Keratinocyte (primary cell): ENCODE results near the gene VOPP1. TPM values are rescaled to one million over a fixed set of nuclear protein-coding genes. Genes with fewer than 3 reads are reported as not detected.

Source experiments
- DNase-seq: peaks from one replicate; pipeline ENCODE4 v3.0.0-alpha.2; 2011; ENCODE audit warnings: low read depth, missing footprints, low spot score
- FAIRE-seq: peaks from 2 replicates; lab custom pipeline; 2011; peaks lifted over from hg19 to GRCh38; lab: Jason Lieb, UNC
- H2AFZ ChIP-seq: 2 replicates; pipeline ENCODE4 v1.6.0; 2012; ENCODE audit warnings: low read length, control low read depth, inconsistent platforms; ENCODE audit not compliant: control insufficient read depth
- H3K27ac ChIP-seq: 2 replicates; pipeline ENCODE4 v1.5.1; 2011; ENCODE audit warnings: low read length; ENCODE audit not compliant: control insufficient read depth, insufficient read depth
- H3K27me3 ChIP-seq: 3 replicates; pipeline ENCODE4 v1.6.0; 2011; ENCODE audit warnings: low read length; ENCODE audit not compliant: control insufficient read depth, insufficient read depth; ENCODE audit errors: extremely low read depth
- H3K36me3 ChIP-seq, 2 experiments: 2 replicates in 1 of 2; 3 replicates in 1 of 2; pipeline ENCODE4 v1.5.1; 2011; ENCODE audit warnings: low read length in 2 of 2, mild to moderate bottlenecking in 1 of 2; ENCODE audit not compliant: control insufficient read depth in 2 of 2, insufficient read depth in 2 of 2; ENCODE audit errors: extremely low read depth in 1 of 2
- H3K4me1 ChIP-seq: 3 replicates; pipeline ENCODE4 v1.5.1; 2011; ENCODE audit warnings: low read length; ENCODE audit not compliant: control insufficient read depth, insufficient read depth; ENCODE audit errors: extremely low read depth
- H3K4me2 ChIP-seq: 3 replicates; pipeline ENCODE4 v1.6.0; 2011; ENCODE audit warnings: low read depth, low read length; ENCODE audit not compliant: control insufficient read depth, insufficient read depth; ENCODE audit errors: extremely low read depth
- H3K4me3 ChIP-seq, 3 experiments: fragments of 200-600 bp in 1 of 3; sonication (generic) in 1 of 3; 2 replicates in 2 of 3; 3 replicates in 1 of 3; pipeline ENCODE4 v1.5.1; 2011 to 2016; ENCODE audit warnings: low read length in 3 of 3, mild to moderate bottlenecking in 3 of 3, control low read depth in 2 of 3, inconsistent platforms in 1 of 3, low read depth in 1 of 3, mixed read lengths in 1 of 3, mixed run types in 1 of 3, moderate library complexity in 1 of 3; ENCODE audit not compliant: control insufficient read depth in 2 of 3, insufficient read depth in 2 of 3; ENCODE audit errors: extremely low read depth in 1 of 3
- H3K79me2 ChIP-seq: 2 replicates; pipeline ENCODE4 v1.6.0; 2012; ENCODE audit warnings: low read length; ENCODE audit not compliant: control insufficient read depth, insufficient read depth
- H3K9ac ChIP-seq: 3 replicates; pipeline ENCODE4 v1.6.0; 2011; ENCODE audit warnings: low read length; ENCODE audit not compliant: control insufficient read depth, insufficient read depth; ENCODE audit errors: extremely low read depth
- H3K9me1 ChIP-seq: 3 replicates; pipeline ENCODE4 v1.6.0; 2011; ENCODE audit warnings: low read length; ENCODE audit not compliant: control insufficient read depth, insufficient read depth; ENCODE audit errors: extremely low read depth
- H3K9me3 ChIP-seq: 2 replicates; pipeline ENCODE4 v1.5.1; 2012; ENCODE audit warnings: low read depth, low read length; ENCODE audit not compliant: control insufficient read depth
- H4K20me1 ChIP-seq: 3 replicates; pipeline ENCODE4 v1.6.0; 2011; ENCODE audit warnings: low read length; ENCODE audit not compliant: control insufficient read depth, insufficient read depth; ENCODE audit errors: extremely low read depth
- CTCF ChIP-seq, 3 experiments: IDR thresholded peaks in 1 of 3; conservative IDR thresholded peaks in 1 of 3; optimal IDR thresholded peaks in 1 of 3; 2 replicates in 2 of 3; 3 replicates in 1 of 3; pipeline versions ENCODE3 to v1.5.1; 2011; ENCODE audit warnings: low read length in 3 of 3, mild to moderate bottlenecking in 3 of 3, moderate library complexity in 2 of 3, control low read depth in 1 of 3, inconsistent platforms in 1 of 3; ENCODE audit not compliant: insufficient read depth in 2 of 3; ENCODE audit errors: extremely low read depth in 1 of 3
- EZH2 ChIP-seq: IDR thresholded peaks from one replicate; pipeline ENCODE4 v1.6.1; 2012; ENCODE audit warnings: inconsistent platforms, mild to moderate bottlenecking, low read length, moderate library complexity
- dilution Hi-C: fragments of 300-500 bp; cut with MboI; formaldehyde crosslinking; loops from one replicate; pipeline ENCODE4 v1.7.0; 2020; ENCODE audit warnings: low sequenced_read_pairs; ENCODE audit not compliant: extremely low pct_ligation_motif_present
- polyA plus RNA-seq, 5 experiments: library from polyadenylated mRNA; depleted of rRNA in 3 of 5; stranded (reverse) in 3 of 5; stranded (forward) in 1 of 5; unstranded in 1 of 5; fragments of >200 nt; gene quantifications; 1 replicate in 1 of 5; 2 replicates in 3 of 5; 3 replicates in 1 of 5; pipeline versions ENCODE4 v1.2.1 to v1.2.3, GENCODE V29; 2011 to 2012; ENCODE audit warnings: missing spikeins in 2 of 5, low read depth in 1 of 5, low replicate concordance in 1 of 5

VOPP1 gene
- polyA plus RNA-seq, 1 donor (not counting 4 experiments of a cell fraction or from before 2014, with no cell fraction given), result 49.2 TPM

GRCh38 chr7:55436457-55436856 is 135.8 kb downstream of the VOPP1 start:
- no peaks in the 10 kb centered on the region for H3K9me3 ChIP-seq
- peaks cover 6% of the 10 kb centered on the region for H3K4me1 ChIP-seq
- dilution Hi-C loops, result no loop called here
- no peaks in the 10 kb centered on the region for H3K79me2 ChIP-seq
- no peak for FAIRE-seq
- no peak for DNase-seq
- H3K4me2 ChIP-seq, result no peak overlapping the region
- no peaks in the 10 kb centered on the region for H3K36me3 ChIP-seq
- no peak overlapping the region for H3K9ac ChIP-seq
- no peaks in the 10 kb centered on the region for H4K20me1 ChIP-seq
- no peak overlapping the region for H3K27ac ChIP-seq
- no peak overlapping the region for H2AFZ ChIP-seq
- TF ChIP-seq EZH2, result no peak
- TF ChIP-seq CTCF (optimal IDR thresholded peaks at IDR 0.05 in 1 of 3, IDR thresholded peaks at IDR 0.05 in 1 of 3, conservative IDR thresholded peaks at IDR 0.05 in 1 of 3; ENCODE audit: extremely low read depth in 1 of 3, insufficient read depth in 2 of 3, low read length in 3 of 3), result no peak
- H3K27me3 ChIP-seq, result no peaks in the 10 kb centered on the region
- H3K4me3 ChIP-seq, result no peak overlapping the region
- H3K9me1 ChIP-seq, result no peaks in the 10 kb centered on the region

- H3K36me3 ChIP-seq, result no peaks in the 10 kb centered on the region
- dilution Hi-C loops, result no loop called here
Observed at GRCh38 chr7:55435466-55435865, 136.8 kb downstream of the VOPP1 start.

More at GRCh38 chr7:55435466-55435865, 136.8 kb downstream of the VOPP1 start:
- no peak overlapping the region for H3K27ac ChIP-seq
- no peaks in the 10 kb centered on the region for H3K27me3 ChIP-seq
- FAIRE-seq (no peak), DNase-seq (no peak)
- H3K79me2 ChIP-seq, result no peaks in the 10 kb centered on the region
- no peaks in the 10 kb centered on the region for H3K9me3 ChIP-seq
- H3K4me3 ChIP-seq, result no peak overlapping the region
- peaks cover 6% of the 10 kb centered on the region for H3K4me1 ChIP-seq
- TF ChIP-seq EZH2 (no peak), CTCF (optimal IDR thresholded peaks at IDR 0.05 in 1 of 3, IDR thresholded peaks at IDR 0.05 in 1 of 3, conservative IDR thresholded peaks at IDR 0.05 in 1 of 3; ENCODE audit: extremely low read depth in 1 of 3, insufficient read depth in 2 of 3, low read length in 3 of 3) (no peak)
- H4K20me1 ChIP-seq, result no peaks in the 10 kb centered on the region
- H3K9ac ChIP-seq, result no peak overlapping the region
- H2AFZ ChIP-seq, result no peak overlapping the region
- no peaks in the 10 kb centered on the region for H3K9me1 ChIP-seq
- no peak overlapping the region for H3K4me2 ChIP-seq
